HL-60 (cell line): ENCODE results near the gene TMED4.

Experiments used
- GABPA ChIP-seq: IDR thresholded peaks from 2 replicates; pipeline ENCODE4 v1.6.1; 2012; ENCODE audit warnings: low read depth
- POLR2AphosphoS5 ChIP-seq: IDR thresholded peaks from 2 replicates; pipeline ENCODE4 v1.6.1; 2012; ENCODE audit warnings: low read depth
- REST ChIP-seq: IDR thresholded peaks from 2 replicates; pipeline ENCODE4 v1.6.1; 2012; ENCODE audit warnings: low read depth; ENCODE audit not compliant: insufficient replicate concordance
- SPI1 ChIP-seq: IDR thresholded peaks from 2 replicates; pipeline ENCODE4 v1.6.1; 2012; ENCODE audit warnings: low read depth, mild to moderate bottlenecking, borderline replicate concordance
- TF ChIP-seq, protein P1 (sequence below): IDR thresholded peaks from one replicate; pipeline ENCODE4 v1.5.1; 2011; ENCODE audit warnings: low read length, control low read depth, inconsistent platforms; ENCODE audit not compliant: insufficient read depth

DNA sequence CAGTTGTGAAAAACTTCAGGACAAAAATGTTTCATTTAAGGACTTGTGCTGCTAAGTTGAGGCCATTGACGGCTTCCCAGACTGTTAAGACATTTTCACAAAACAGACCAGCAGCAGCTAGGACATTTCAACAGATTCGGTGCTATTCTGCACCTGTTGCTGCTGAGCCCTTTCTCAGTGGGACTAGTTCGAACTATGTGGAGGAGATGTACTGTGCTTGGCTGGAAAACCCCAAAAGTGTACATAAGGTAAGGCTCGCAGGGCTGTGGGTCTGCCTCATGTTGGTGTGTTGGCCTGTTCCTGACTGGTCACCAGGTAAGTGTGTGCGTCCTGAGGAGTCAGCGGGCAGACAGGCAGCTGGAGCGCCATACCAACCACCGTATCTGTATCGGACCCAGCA lies 42.3 kb upstream of the TMED4 start:
- TF ChIP-seq, protein P1, sequence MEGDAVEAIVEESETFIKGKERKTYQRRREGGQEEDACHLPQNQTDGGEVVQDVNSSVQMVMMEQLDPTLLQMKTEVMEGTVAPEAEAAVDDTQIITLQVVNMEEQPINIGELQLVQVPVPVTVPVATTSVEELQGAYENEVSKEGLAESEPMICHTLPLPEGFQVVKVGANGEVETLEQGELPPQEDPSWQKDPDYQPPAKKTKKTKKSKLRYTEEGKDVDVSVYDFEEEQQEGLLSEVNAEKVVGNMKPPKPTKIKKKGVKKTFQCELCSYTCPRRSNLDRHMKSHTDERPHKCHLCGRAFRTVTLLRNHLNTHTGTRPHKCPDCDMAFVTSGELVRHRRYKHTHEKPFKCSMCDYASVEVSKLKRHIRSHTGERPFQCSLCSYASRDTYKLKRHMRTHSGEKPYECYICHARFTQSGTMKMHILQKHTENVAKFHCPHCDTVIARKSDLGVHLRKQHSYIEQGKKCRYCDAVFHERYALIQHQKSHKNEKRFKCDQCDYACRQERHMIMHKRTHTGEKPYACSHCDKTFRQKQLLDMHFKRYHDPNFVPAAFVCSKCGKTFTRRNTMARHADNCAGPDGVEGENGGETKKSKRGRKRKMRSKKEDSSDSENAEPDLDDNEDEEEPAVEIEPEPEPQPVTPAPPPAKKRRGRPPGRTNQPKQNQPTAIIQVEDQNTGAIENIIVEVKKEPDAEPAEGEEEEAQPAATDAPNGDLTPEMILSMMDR, result no peak
- TF ChIP-seq POLR2AphosphoS5 (no peak), GABPA (no peak), REST (no peak), SPI1 (no peak)
